Hindlimb muscle (tissue), 1 donor: ENCODE results near the gene WSCD2. TPM values are rescaled to one million over a fixed set of nuclear protein-coding genes. Genes with fewer than 3 reads are reported as not detected.

Experiments used
- DNase-seq: peaks from one replicate; pipeline ENCODE4 v3.0.0-alpha.2; 2013
- polyA plus RNA-seq: library from polyadenylated mRNA; unstranded; fragments of 120-200 nt; gene quantifications from one replicate; pipeline ENCODE4 v1.2.1, GENCODE V29; 2013; ENCODE audit not compliant: insufficient read length

The WSCD2 gene
- polyA plus RNA-seq, 1 donor: 1.7 TPM

DNA sequence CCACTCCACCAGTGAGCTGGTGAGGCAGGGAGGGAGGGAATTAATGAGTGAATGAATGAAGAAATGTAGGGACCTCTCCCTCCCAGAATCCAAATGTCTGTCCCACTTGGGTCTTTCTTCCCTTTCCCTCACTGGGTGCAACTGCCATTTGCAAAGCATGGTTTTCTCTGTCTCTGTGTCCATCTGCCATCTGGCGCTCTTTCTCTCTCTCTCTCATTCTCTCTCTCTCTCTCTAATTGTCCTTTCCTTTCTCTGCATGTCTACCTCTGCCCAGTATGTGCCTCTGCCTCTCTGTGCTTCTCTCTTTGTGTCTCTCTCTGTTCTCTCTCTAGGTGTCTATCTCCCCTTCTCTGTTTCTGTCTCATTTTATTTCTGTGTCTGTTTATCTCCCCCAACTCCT lies 107.3 kb downstream of the WSCD2 start:
- DNase-seq: no peak

DNA sequence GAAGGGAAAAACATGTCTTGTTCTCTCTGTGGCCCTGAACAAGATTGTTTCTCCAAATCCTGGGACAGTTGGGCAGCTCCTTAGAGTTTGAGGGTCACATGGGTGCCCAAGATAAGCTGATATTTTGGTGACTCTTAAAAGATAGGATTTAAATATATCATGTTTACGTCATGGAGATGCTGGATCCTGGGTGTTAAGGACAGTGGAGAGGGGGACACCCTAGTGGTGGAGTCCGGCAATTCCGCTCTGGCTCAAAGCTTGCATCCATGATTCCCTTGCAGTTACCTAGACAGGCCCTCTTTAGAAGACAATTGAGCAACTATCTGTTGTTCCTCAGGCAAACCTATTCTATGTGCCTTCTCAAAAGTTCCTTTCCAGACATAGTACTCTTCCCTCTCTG lies 108.2 kb downstream of the WSCD2 start:
- DNase-seq: no peak

DNA sequence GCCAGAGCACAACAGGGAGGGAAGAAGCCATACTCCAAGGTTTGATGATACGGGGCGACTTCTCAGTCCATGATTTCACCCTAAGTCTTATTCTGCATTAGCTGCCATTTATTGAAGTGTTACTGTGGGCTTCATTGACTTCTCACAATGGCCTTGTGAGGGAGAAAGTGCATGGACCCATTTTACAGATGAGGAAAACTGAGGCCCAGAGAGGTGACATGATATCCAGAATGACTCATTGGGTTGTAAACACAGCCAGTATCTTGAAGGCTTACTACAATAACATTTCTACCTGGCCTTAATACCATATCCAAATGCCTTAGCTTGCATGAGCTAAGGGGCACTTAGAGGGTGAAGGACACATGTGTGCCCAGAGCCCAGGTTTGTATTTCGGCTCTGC lies 109.4 kb downstream of the WSCD2 start:
- DNase-seq: no peak

DNA sequence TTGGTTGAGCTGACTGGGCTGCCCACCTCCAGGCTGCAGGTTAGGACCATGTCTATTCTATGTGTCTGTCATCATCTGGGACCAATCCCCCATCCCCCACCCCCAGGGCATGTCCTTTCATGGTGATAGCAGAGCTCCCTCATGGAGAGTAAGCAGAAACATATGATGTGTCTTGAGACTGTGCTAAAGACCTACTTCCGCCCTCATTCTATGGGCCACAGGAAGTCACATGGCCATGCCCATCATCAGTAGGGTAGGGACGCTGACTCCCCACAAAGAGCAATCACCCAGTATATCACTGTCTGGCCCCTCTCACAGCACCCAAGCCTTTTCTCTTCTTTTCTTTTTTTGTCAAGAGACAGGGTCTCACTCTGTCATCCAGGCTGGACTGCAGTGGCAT lies 110.3 kb downstream of the WSCD2 start:
- no peak for DNase-seq

DNA sequence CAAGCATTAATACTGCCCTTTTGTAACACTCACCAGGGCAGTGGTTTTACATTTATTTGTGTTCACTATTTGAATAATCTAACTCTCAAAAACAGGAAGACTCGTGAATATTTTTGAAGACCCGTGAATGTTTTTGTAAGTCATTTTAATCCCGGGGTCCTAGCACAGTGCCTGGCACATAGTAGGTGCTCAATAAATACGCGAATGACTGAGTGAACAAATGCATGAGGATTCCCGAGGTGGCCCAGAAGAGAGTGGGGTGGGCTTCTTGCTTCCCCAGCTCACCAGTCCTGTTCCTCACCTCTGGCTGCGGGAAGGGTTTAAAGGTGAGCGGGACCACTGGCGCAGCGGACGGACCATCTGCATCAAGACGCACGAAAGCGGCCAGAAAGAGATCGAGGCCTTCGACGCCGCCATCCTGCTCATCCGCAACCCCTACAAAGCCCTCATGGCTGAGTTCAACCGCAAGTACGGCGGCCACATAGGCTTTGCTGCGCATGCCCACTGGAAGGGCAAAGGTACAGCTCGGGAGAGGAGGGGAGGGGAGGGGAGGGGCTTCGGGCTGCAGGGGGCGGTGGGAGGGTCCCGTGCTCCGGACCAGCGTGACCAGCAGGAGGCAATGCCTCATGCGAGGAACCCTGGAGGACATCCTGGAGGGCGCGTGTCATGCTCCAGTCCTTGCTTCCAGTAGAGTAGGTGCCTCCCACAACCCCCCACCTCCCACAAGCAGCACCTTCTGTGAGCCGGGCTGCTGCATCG lies 111.1 kb downstream of the WSCD2 start:
- no peak for DNase-seq

DNA sequence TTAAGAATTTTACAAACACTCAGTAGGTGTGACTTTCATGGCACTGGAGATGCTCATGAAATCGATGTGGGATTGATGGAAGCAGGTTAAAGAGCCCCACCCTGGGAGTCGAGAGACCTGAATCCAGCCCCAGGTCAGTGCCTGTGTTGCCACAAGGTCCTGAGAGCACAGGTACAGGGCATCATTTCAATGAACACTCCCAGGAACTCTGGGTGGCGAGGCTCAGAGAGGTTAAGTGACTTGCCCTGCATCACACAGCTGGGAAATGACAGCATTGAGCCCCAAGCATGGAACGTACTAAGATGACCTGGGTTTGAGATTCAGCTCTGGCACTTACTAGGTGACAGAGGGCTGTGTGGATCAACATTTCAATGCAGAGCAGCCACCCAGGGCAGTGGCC lies 111.8 kb downstream of the WSCD2 start:
- no peak for DNase-seq

DNA sequence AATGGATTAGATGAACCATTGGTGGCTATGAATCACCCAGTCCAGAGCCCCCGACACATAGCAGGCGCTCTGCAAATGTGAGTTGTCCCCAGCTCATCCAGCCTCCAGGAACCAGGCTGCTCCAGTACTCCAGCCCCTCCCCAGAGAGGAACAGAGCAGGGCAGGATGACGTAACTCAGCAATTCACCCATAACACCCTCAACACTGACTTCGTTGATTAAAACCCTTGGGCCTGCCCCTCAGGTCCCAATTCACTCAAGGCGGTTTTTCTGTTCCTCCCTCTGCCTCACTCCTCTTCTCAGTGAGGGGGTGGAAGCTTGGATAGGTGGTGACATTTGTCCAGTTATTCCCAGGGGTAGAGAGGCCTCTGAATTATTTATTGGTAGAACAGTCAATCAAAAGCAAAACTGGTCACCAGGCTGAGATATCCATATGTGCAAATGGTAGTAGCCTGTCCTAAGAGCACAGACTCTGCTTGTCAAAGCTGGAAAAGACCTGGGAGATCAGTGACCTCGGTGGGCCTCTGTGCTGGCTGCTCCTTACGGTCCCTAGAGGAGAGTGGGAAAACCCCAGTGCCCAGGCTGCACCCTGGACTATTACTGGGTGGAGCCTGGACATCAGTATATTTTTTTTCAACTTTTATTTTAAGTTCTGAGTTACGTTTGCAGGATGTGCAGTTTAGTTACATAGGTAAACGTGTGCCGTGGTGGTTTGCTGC lies 113.1 kb downstream of the WSCD2 start:
- DNase-seq: no peak

DNA sequence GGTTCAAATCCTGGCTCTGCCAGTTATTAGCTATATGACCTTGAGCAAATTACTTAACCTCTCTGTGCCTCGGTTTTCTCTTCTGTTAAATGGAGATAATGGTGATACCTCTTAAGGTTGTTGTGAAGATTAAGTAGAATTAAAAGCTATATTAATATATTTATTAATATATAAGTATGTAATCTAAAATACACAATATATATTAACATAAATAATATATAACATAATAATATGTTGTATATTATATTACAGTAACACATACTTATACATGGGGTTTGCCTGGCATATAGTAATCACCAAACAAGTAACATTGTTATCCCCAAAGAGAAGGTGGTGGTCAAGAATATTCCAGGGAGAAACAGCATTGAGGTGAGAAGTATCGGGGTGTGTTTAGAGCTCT lies 118.0 kb downstream of the WSCD2 start:
- DNase-seq: no peak

DNA sequence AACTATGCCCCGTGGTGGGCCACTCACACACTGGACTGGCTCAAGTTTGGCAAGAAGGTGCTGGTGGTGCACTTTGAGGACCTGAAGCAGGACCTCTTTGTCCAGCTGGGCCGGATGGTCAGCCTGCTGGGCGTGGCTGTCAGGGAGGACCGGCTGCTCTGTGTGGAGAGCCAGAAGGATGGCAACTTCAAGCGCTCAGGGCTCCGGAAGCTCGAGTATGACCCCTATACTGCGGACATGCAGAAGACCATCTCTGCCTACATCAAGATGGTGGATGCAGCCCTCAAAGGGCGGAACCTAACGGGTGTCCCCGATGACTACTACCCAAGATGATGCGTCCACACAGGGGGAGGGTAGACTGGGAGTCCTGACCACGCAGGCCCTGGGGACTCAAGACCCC lies 118.9 kb downstream of the WSCD2 start:
- no peak for DNase-seq

DNA sequence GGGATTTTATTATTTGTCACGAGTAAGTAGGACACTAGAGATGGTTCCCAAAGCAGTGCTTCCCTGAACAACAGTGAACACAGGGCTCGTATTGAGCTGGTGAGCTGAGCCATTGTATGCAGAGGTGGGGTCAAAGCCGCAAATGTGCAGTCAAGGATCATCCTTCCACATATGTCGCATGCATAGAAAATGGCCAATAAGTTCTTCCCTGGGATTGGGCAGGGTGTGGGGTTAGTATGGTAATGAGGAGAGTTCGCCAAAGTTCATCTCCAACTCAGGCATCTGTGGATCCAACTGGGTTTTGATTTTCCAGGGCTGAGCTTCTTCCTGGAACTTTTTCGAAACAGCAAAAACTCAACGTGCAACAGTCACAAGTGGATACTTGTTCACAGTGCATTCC lies 123.4 kb downstream of the WSCD2 start:
- no peak for DNase-seq

DNA sequence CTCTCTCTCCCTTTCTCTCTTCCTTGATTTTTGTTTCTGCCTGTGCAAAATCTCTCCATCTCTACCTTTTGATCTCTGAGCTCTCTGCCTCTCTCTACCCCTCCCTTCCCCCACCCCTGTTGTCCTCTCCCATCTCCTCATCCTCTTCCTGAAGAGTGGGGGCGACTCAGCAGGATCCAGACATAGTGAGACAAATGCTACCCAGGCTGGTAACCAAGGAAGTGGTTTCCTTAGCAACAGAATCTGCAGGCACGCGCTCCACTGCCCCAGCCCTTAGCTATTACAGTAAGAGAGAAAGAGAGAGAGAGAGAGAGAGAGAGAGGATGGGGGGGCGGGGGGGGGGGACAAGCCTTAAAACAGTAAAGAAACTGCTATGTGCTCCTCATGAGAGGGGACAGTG lies 124.5 kb downstream of the WSCD2 start:
- DNase-seq: peak; percentile 6

DNA sequence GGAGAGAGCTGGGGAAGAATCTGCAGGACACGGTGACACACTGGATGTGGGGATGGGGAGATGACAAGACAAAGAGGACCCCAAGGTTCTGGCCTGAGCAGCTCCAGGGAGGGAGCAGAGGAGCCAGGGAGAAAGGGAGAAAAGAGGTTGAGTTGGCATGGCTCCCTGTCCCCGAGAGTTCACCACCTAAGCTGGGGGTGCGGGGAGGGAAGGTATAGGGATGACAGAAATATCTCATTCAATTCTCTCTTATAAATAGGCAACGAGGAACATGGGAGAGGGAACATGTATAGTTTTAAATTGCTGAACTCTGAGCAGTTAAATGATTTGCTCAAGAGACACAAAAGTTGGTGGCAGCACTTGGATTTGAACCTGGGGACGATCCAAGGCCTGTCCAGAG lies 124.9 kb downstream of the WSCD2 start:
- no peak for DNase-seq

DNA sequence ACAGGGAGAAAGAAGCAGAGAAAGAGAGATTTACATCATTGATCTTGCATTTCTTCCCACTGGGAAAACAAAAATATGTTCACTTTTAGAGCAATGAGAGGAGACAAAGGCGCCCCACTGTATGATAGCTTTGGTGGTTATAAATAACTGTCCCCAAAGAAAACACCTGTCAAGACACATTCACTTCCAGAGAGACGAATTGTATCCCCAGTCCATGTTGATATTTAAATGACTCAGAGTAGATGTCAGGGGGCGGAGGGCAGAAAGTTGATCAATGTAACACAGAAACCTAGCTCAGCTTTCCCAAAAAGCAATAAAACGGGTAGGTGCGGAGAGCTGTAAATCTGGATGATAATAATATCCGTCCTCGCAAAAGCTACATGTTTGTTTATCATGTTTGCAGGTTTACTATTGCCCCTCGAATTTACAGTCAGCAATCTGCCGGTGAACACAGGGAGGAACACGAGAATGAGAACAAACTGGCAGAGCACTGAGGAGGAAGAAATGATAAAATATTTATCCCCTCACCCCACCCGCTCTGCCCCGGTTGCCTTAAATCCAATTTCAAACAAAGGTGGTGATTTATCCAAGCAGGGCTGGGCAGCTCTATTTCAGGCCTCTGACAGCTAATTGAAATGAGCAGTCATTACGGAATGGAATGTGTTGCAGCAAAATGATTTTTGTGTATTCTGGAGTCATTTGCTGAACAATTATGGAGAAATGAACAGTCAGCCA lies 125.6 kb downstream of the WSCD2 start:
- no peak for DNase-seq

DNA sequence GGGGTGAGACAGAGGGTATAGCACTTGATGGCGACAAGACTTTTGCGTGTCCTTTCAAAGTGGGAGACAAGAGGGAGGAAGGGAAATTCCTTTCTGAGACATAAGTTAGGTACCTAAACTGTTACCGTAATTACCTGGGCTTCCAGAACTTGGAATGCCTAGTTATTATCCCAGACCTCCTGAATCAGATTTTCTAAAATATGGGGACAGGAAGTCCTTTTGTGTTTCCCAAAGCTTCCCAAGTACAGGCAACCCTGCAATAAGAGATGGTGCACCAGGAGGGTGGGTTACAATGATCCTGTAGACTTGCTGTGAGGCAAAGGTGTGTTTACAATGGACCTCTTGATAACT lies 126.1 kb downstream of the WSCD2 start:
- no peak for DNase-seq

DNA sequence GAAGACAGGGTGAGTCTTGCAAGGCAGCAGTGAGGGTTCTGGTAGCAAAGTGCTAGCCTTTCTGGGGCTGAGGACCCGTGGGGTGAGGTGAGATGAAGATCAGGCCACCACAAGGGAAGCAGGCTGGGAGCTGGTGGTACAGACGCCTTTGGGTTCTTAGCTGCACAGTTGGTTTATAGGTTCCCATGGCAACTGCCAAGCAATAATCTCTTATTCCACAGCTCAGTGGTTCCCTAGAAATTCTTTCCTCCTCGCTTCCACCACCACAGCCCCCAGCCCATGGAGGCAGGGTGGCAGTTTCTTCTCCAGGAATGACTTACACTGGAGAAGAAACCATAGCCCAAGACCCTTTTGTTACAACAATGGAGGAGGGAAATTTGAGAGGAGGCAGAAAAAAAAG lies 127.9 kb downstream of the WSCD2 start:
- no peak for DNase-seq

DNA sequence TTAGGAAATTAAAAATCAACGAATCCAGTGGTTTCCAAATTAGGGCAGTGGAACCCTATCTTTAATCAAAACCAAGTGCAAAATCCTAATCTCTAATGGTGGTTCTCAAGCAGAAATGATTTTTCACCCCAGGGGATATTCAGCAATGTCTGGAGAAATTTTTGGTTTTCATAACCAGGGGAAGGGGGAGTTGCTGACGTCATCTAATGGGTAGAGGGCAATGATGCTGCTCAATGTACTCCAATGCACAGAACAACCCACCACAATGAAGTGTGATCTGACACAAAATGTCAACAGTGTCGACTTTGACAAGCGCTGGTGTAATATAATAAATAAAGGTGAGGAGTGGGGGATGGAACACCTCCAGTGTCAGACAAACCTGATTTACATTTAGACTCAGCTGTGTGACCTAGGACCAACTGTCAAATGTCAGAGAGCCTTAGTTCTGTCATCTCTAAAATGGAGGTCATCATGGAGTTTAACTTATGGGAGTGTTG lies 128.6 kb downstream of the WSCD2 start:
- no peak for DNase-seq

DNA sequence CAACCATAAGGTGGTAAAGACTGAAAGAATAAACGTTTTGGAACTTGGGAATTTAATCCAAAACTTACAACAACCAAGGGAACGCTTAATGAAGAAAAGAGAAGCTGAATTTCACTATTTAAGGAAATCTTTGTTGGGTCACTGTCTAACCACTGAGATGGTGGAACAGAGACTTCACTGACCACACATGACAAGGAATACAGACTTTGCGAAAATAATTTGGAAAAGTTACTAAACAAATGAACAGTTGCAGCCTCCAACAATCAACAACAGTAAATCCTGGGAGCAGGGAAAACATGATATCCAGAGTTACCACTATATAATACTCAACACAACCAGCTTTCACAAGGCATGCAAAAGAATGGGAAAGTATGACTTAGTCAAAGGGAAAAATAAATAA lies 131.0 kb downstream of the WSCD2 start:
- no peak for DNase-seq

DNA sequence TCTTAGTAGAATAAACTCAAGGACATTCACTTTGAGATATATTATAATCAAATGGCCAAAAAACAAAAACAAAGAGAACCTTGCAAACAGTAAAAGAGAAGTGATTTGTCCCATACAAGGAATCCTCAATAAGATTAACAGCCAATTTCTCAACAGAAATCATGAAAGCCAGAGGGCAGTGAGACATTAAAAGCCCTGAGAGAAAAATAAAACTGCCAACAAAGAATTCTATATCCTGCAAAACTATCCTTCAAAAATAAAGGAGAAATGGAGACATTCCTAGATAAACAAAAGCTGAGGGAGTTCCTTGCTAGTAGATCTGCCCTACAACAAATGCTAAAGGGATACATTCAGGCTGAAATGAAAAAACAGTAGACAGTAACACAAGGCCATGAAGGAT lies 131.9 kb downstream of the WSCD2 start:
- DNase-seq: no peak

DNA sequence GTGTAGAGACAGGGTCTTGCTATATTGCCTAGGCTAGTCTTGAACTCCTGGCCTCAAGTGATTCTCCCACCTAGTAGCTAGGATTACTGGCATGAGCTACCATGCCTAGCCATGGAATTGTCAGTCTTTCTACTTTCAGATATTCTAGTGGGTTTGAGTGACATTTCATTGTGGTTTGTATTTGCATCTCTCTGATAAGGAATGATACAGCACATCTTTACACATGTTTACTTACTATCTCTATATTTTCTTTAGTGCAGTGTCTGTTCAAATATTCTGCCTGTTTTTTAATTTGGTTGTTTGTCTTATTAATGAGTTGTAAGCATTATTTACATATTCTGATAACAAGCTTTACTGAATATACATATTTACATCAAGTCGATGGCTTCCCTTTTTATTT lies 136.4 kb downstream of the WSCD2 start:
- DNase-seq: no peak

DNA sequence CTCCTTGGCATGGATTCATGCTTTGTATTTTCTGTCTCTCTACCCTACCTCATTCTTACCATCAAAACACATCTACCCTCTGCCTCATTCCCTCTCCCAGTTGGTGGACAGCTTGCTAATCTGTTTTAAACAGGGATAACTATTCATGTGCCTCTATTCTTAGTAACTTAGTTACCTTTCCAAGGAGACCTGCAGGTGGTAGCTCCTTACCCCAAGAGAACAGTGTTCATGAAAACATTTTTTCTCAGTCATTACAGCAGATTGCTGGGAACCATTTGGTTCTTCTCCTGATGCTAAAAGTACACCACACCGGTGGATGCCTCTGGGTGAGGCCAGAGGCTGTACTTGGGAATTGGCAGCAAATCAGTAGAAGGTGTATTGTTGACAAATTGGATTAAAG lies 137.0 kb downstream of the WSCD2 start:
- DNase-seq: no peak

DNA sequence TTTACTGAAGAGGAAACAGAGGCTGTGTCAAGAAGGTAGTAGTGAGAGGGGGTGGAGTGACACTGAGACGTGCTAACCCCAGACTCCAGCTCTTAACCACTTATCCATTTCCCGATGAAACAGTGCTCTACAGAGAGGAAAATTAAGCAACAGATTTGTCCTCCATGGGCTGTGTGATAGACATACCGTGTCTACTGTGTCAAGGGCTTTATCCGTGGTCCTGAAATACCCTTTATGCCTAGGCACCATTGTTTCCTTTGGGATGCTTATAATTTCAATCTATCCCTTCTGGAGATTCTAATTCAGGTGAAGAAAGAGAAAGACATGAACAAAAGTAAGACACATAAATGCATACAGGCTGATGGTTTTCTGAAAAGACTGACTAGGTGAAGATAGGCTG lies 138.4 kb downstream of the WSCD2 start:
- DNase-seq: no peak

DNA sequence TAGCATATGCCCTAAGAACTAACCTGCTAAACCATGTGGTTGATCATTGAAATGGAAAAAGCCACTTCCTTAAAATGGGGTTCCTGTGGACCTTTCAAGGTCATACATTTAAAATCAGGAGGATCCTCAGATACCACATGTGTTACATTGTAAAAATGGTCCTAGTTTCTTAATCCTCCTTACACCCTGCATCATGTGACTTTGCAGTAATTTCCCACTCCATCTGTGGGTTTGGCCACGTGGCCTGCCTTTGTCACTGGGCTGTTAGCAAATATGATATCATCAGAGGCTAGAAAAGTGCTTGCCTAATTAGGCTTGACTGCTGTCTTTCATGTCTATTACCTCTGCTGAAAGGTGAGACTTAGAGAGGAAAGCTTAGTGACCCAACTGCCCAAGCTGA lies 139.3 kb downstream of the WSCD2 start:
- no peak for DNase-seq

DNA sequence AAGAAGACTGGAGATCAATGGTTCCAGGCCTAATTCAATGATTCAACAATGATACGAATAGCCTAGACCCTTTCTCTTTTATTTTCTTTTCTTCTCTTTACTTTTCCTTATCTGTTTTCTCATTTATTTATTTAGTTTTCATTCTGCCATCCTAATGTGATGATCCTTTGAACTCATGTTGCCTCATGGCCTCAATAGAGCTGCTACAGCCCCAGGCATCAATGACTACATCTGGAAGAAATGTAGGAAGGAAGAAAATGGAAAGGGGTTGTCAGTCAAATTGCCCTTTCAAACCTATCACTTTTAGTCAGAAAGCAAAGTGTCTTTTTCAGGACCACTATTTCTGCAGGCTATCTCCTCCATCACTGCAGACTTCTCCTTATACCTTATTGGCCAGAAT lies 140.1 kb downstream of the WSCD2 start:
- DNase-seq: no peak
